Spleen (tissue), 11 donors: ENCODE results near the gene GRIN2C. TPM values are rescaled to one million over a fixed set of nuclear protein-coding genes. Genes with fewer than 3 reads are reported as not detected.

Experiments
- DNase-seq: peaks from one replicate; pipeline ENCODE4 v3.0.0-alpha.2; 2020
- H3K27ac ChIP-seq, 8 donors: fragments of 200-600 bp; sonication (generic) in 7 of 8; 1 replicate in 4 of 8; 2 replicates in 4 of 8; pipeline versions ENCODE4 v1.5.0 to v1.8.0; 2016 to 2021; ENCODE audit warnings: inconsistent platforms in 4 of 8, mild to moderate bottlenecking in 4 of 8, moderate library complexity in 1 of 8
- H3K27me3 ChIP-seq, 7 donors: fragments of 200-600 bp; sonication (generic) in 6 of 7; replicated peaks in 1 of 7; 1 replicate in 4 of 7; 2 replicates in 3 of 7; pipeline versions ENCODE4 v1.5.0 to v1.8.0; 2016 to 2021; ENCODE audit warnings: inconsistent platforms in 3 of 7, mild to moderate bottlenecking in 1 of 7
- H3K36me3 ChIP-seq, 6 donors: fragments of 200-600 bp; sonication (generic) in 5 of 6; 1 replicate in 4 of 6; 2 replicates in 2 of 6; pipeline versions ENCODE4 v1.5.0 to v1.8.0; 2016 to 2021; ENCODE audit warnings: inconsistent platforms in 2 of 6
- H3K4me1 ChIP-seq, 6 donors: fragments of 200-600 bp; sonication (generic) in 5 of 6; 1 replicate in 3 of 6; 2 replicates in 3 of 6; pipeline versions ENCODE4 v1.5.0 to v1.8.0; 2016 to 2021; ENCODE audit warnings: inconsistent platforms in 3 of 6
- H3K4me3 ChIP-seq, 8 donors: fragments of 200-600 bp; sonication (generic) in 7 of 8; 1 replicate in 4 of 8; 2 replicates in 4 of 8; pipeline versions ENCODE4 v1.5.0 to v1.8.0; 2016 to 2021; ENCODE audit warnings: inconsistent platforms in 4 of 8, mild to moderate bottlenecking in 4 of 8, moderate library complexity in 2 of 8
- H3K9me3 ChIP-seq, 8 donors: fragments of 200-600 bp; sonication (generic) in 7 of 8; 1 replicate in 4 of 8; 2 replicates in 4 of 8; pipeline versions ENCODE4 v1.5.0 to v1.8.0; 2016 to 2021; ENCODE audit warnings: inconsistent platforms in 4 of 8
- POLR2A ChIP-seq, 3 donors: fragments of 450-650 bp; IDR thresholded peaks; one replicate each; pipeline ENCODE4 v1.5.1; 2017; ENCODE audit warnings: antibody characterized with exemption in 3 of 3, mild to moderate bottlenecking in 1 of 3
- POLR2AphosphoS5 ChIP-seq, 3 donors: sonication (generic); formaldehyde crosslinking; IDR thresholded peaks; one replicate each; pipeline ENCODE4 v1.5.1; 2017; ENCODE audit warnings: antibody characterized with exemption in 3 of 3
- whole genome bisulfite sequencing, 5 donors: extraction: QIAGEN DNeasy Blood & Tissue Kit in 3 of 5; methylation state at CpG; one replicate each; pipeline versions ENCODE4 v1.1.5 to v1.1.7; 2013 to 2018; 5-methylcytosine and 5-hydroxymethylcytosine counted together
- intact Hi-C: fragments of 100-400 bp; cut with DNase I; formaldehyde crosslinking; loops from one replicate; pipeline ENCODE4 v1.15.0; 2023; ENCODE audit warnings: low total_unique reads
- polyA plus RNA-seq, 3 donors: library from polyadenylated mRNA; stranded (reverse); fragments of 200-250 nt; gene quantifications; one replicate each; pipeline ENCODE4 v1.2.1, GENCODE V29; 2013
- total RNA-seq, 7 donors: library from RNA; depleted of rRNA in 3 of 7; stranded (reverse); fragments of >200 nt in 3 of 7; fragmentation: NEBNext Ultra II Directional in 4 of 7; extraction: Animal tissue kit (Norgen Biotek cat#: 25700) in 4 of 7; gene quantifications; one replicate each; pipeline versions ENCODE4 v1.1.0 to v1.2.1, GENCODE V29; 2016 to 2021
- TF ChIP-seq, protein P1 (sequence below), 11 experiments: fragments of 200-600 bp in 7 of 11; fragments of 450-650 bp in 4 of 11; sonication (generic) in 4 of 11; IDR thresholded peaks in 8 of 11; conservative IDR thresholded peaks in 3 of 11; 1 replicate in 7 of 11; 2 replicates in 4 of 11; pipeline versions ENCODE4 v1.4.0 to v1.8.0; 2016 to 2021; ENCODE audit warnings: antibody characterized with exemption in 11 of 11, inconsistent platforms in 4 of 11, mild to moderate bottlenecking in 1 of 11
- donor health status: healthy with polysubstance abuse.
- donor health status: DM: no; HTN: no; CAD: no; lungs with moderate emphysema.
- donor health status: DM: no; HTN: no; CAD: no.
- donor health status: Bipolar disorder and iron deficiency.
- donor health status: healthy.
- donor health status: DM: no; HTN: no; CAD: no.
- donor health status: DM: yes; HTN: yes; CAD: no.

The GRIN2C gene
- total and polyA plus RNA-seq, 10 donors: 0.02 to 1.5 (median 0.20) TPM; not detected in 4

DNA sequence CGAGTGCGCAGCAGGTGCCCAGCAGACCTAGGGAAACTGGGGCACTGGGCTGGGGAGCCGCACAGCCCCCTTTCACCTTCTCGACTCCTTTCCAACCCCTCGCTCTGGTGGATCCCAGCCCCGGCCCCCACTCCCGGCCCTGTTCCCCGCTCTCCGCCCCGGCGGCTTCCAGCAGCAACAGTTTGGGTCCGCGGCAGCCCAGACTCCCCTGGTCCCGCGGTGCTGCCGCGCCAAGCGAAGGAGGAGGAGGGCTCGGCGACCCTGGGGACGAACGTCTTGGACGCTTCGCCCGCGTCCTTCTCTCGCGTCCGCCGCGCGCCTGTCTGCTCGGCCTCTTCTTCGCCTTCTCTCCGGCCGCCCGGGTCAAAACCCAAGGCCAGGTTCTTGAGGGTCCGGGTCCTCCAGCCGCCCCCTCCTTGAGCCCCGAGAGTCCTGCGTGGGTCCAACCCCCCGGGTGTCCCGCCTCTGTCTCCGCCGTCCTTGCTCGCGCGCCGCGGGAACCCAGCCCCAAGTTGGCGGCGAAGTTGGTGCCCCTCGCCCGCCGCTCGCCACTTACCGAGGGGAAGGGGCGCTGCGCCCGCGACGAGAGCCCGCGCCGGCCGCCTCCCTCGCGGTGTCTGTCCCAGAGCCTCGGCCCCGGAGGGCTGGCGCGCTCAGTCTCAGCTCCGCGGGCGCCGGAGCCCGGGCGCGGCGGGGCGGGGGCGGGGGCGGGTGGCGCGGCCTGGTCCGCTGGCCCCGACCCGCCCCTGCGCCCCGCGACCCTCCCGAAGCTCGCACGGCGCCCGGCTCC lies 1.4 kb upstream of the GRIN2C start:
- DNase-seq: no peak
- Histone ChIP-seq H3K4me1 (peaks cover 21 to 67% (median 44%) of the 10 kb centered on the region in 6 donors), H3K9me3 (no peaks in the 10 kb centered on the region), H3K4me3 (peak overlapping the region in 7 of 8 donors; percentile 10 to 59 (median 22)), H3K27me3 (peaks cover 5 to 84% (median 40%) of the 10 kb centered on the region in 7 donors), H3K36me3 (peaks cover 0 to 38% (median 14%) of the 10 kb centered on the region in 6 donors), H3K27ac (no peak overlapping the region)
- intact Hi-C loops: loop anchor here (5.0 to 10.0 kb wide), 2 partner anchors 69 to 196 kb away; no protein-coding TSS in a partner anchor
- WGBS, 5 donors: 2 to 8% (median 3%) methylated on average over 18 to 96 of the region's 96 CpGs
- TF ChIP-seq POLR2AphosphoS5 (IDR thresholded peaks at IDR 0.05): peak in 1 of 3 donors; percentile 45
- TF ChIP-seq, protein P1, sequence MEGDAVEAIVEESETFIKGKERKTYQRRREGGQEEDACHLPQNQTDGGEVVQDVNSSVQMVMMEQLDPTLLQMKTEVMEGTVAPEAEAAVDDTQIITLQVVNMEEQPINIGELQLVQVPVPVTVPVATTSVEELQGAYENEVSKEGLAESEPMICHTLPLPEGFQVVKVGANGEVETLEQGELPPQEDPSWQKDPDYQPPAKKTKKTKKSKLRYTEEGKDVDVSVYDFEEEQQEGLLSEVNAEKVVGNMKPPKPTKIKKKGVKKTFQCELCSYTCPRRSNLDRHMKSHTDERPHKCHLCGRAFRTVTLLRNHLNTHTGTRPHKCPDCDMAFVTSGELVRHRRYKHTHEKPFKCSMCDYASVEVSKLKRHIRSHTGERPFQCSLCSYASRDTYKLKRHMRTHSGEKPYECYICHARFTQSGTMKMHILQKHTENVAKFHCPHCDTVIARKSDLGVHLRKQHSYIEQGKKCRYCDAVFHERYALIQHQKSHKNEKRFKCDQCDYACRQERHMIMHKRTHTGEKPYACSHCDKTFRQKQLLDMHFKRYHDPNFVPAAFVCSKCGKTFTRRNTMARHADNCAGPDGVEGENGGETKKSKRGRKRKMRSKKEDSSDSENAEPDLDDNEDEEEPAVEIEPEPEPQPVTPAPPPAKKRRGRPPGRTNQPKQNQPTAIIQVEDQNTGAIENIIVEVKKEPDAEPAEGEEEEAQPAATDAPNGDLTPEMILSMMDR (IDR thresholded peaks at IDR 0.05 in 8 of 11, conservative IDR thresholded peaks at IDR 0.05 in 3 of 11): no peak

DNA sequence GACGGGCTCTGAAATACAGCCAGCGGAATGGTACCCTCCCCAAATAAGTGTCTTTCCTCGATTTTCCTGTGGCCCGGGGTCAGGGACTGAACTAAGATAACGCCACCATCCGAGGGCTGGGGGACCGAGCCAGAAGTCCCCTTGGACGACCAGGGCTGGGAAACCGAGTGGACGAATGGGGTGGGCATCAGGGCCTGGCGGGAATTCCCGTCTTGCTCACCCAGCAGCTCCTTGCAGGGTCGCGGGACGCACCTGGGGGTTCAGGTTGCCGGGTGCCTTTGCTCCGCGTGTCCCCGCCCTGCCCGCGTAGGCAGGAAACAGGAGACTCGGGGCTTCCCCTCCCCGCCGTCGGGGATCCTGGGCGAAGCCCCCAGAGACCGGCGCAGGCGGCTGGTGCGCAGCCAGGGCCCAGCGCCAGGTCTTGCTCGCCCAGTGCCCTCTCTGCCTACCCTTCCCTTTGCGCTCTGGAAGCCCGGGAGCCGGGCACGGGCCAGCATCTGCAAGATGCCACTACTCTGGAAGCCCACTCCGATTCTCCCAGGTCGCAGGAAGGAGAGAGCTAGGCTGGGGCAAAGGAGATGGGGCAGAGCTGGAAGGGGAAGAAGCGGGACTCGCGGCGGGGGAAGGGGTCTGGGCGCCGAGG lies 665 bp upstream of the GRIN2C start:
- Histone ChIP-seq H3K4me3 (peak overlapping the region in 6 of 8 donors; percentile 14 to 59 (median 22)), H3K27ac (no peak overlapping the region), H3K4me1 (peaks cover 21 to 59% (median 40%) of the 10 kb centered on the region in 6 donors), H3K27me3 (peaks cover 5 to 91% (median 41%) of the 10 kb centered on the region in 7 donors), H3K9me3 (no peaks in the 10 kb centered on the region), H3K36me3 (peaks cover 0 to 31% (median 11%) of the 10 kb centered on the region in 6 donors)
- WGBS, 5 donors: 3 to 12% (median 4%) methylated on average over 18 to 44 of the region's 44 CpGs
- TF ChIP-seq POLR2AphosphoS5 (IDR thresholded peaks at IDR 0.05): no peak
- TF ChIP-seq, protein P1 (IDR thresholded peaks at IDR 0.05 in 8 of 11, conservative IDR thresholded peaks at IDR 0.05 in 3 of 11): no peak
- no peak for TF ChIP-seq POLR2A (IDR thresholded peaks at IDR 0.05)
- intact Hi-C loops: loop anchor here (5.0 to 10.0 kb wide), 2 partner anchors 68 to 196 kb away; no protein-coding TSS in a partner anchor
- no peak for DNase-seq

GRCh38 chr17:74858672-74859458 lies 820 bp downstream of the GRIN2C start:
- peaks cover 21 to 45% (median 31%) of the 10 kb centered on the region in 6 donors for H3K4me1 ChIP-seq
- no peak overlapping the region for H3K27ac ChIP-seq
- H3K36me3 ChIP-seq: peaks cover 0 to 16% (median 6%) of the 10 kb centered on the region in 6 donors
- 60 to 69% (median 64%) methylated on average over 12 of the region's 12 CpGs for WGBS, 5 donors
- no peak for DNase-seq
- intact Hi-C loops: no loop called here
- no peaks in the 10 kb centered on the region for H3K9me3 ChIP-seq
- peaks cover 5 to 98% (median 55%) of the 10 kb centered on the region in 7 donors for H3K27me3 ChIP-seq
- H3K4me3 ChIP-seq: peak overlapping the region in 2 of 8 donors; percentile 23 to 59
- TF ChIP-seq POLR2AphosphoS5 (IDR thresholded peaks at IDR 0.05) (no peak), POLR2A (IDR thresholded peaks at IDR 0.05) (no peak)
- TF ChIP-seq, protein P1 (IDR thresholded peaks at IDR 0.05 in 8 of 11, conservative IDR thresholded peaks at IDR 0.05 in 3 of 11): no peak
